BLaER1 treated with 17β-estradiol and CSF1 and Interleukin-3, amounts not matched to agents 10 nM and 100 nM (cell line): ENCODE measurements around the gene CIDEA.
A peak's percentile ranks its signal among the peaks of the same experiment; 100 is the strongest.

ENCODE experiments used
- H3K27ac ChIP-seq, 11 experiments: shearing (Covaris generic); formaldehyde crosslinking; 2 replicates each; pipeline ENCODE4 v1.8.1; 2022
- H3K27me3 ChIP-seq, 11 experiments: shearing (Covaris generic); formaldehyde crosslinking; 2 replicates each; pipeline ENCODE4 v1.8.1; 2022
- H3K36me3 ChIP-seq, 11 experiments: shearing (Covaris generic); formaldehyde crosslinking; 2 replicates each; pipeline ENCODE4 v1.8.1; 2022
- H3K4me1 ChIP-seq, 10 experiments: shearing (Covaris generic); formaldehyde crosslinking; 2 replicates each; pipeline ENCODE4 v1.8.1; 2022
- H3K4me2 ChIP-seq, 11 experiments: shearing (Covaris generic); formaldehyde crosslinking; 2 replicates each; pipeline ENCODE4 v1.8.1; 2022
- H3K4me3 ChIP-seq, 10 experiments: shearing (Covaris generic); formaldehyde crosslinking; 2 replicates each; pipeline ENCODE4 v1.8.1; 2022
- H3K9ac ChIP-seq, 11 experiments: shearing (Covaris generic); formaldehyde crosslinking; 2 replicates each; pipeline ENCODE4 v1.8.1; 2022
- H3K9me3 ChIP-seq, 11 experiments: shearing (Covaris generic); formaldehyde crosslinking; replicated peaks in 1 of 11; 2 replicates each; pipeline ENCODE4 v1.8.1; 2022
- H4K20me1 ChIP-seq, 11 experiments: shearing (Covaris generic); formaldehyde crosslinking; 2 replicates each; pipeline ENCODE4 v1.8.1; 2022
- Cebpa-rat ChIP-seq, 11 experiments: shearing (Covaris generic); IDR thresholded peaks; 2 replicates each; pipeline ENCODE4 v1.8.1; 2022

CIDEA gene

GRCh38 chr18:12312976-12313375, 58.8 kb downstream of the CIDEA start:
- Histone ChIP-seq H3K27me3 (no peaks in the 10 kb centered on the region), H3K27ac (peak overlapping the region in 3 of 11 experiments; percentile 33 to 84 (median 56); a peak in 5 of 22 replicates), H3K36me3 (peaks cover 59 to 82% (median 79%) of the 10 kb centered on the region in 11 experiments), H3K4me1 (peaks cover 65 to 87% (median 71%) of the 10 kb centered on the region in 10 experiments), H4K20me1 (peaks cover 42 to 92% (median 64%) of the 10 kb centered on the region in 11 experiments; a peak in 21 of 22 replicates), H3K9me3 (peaks cover 8 to 28% (median 24%) of the 10 kb centered on the region in 11 experiments), H3K4me2 (peak overlapping the region; percentile 68 to 97 (median 82); a peak in 19 of 22 replicates), H3K9ac (peak overlapping the region in 3 of 11 experiments; percentile 26 to 69 (median 61); a peak in 3 of 22 replicates), H3K4me3 (no peak overlapping the region)
- no peak for TF ChIP-seq Cebpa-rat (IDR thresholded peaks at IDR 0.05)

GRCh38 chr18:12313530-12314245, 59.5 kb downstream of the CIDEA start:
- Histone ChIP-seq H3K27me3 (no peaks in the 10 kb centered on the region), H3K36me3 (peaks cover 59 to 89% (median 82%) of the 10 kb centered on the region in 11 experiments), H4K20me1 (peaks cover 49 to 95% (median 70%) of the 10 kb centered on the region in 11 experiments), H3K4me3 (peak overlapping the region in 2 of 10 experiments; percentile 11 to 41; a peak in 3 of 20 replicates), H3K27ac (peak overlapping the region in 8 of 11 experiments; percentile 0 to 84 (median 33); a peak in 10 of 22 replicates), H3K9me3 (peaks cover 8 to 28% (median 24%) of the 10 kb centered on the region in 11 experiments), H3K9ac (peak overlapping the region in 10 of 11 experiments; percentile 14 to 69 (median 48); a peak in 15 of 22 replicates), H3K4me2 (peak overlapping the region; percentile 68 to 97 (median 82)), H3K4me1 (peaks cover 72 to 94% (median 78%) of the 10 kb centered on the region in 10 experiments)
- no peak for TF ChIP-seq Cebpa-rat (IDR thresholded peaks at IDR 0.05)

- Histone ChIP-seq H4K20me1 (peaks cover 51 to 95% (median 71%) of the 10 kb centered on the region in 11 experiments), H3K36me3 (peaks cover 62 to 95% (median 82%) of the 10 kb centered on the region in 11 experiments), H3K27ac (peak overlapping the region in 9 of 11 experiments; percentile 12 to 90 (median 43); a peak in 12 of 22 replicates), H3K9ac (peak overlapping the region in 10 of 11 experiments; percentile 24 to 69 (median 52); a peak in 19 of 22 replicates), H3K4me2 (peak overlapping the region; percentile 68 to 97 (median 83)), H3K27me3 (no peaks in the 10 kb centered on the region), H3K4me1 (peaks cover 77 to 98% (median 83%) of the 10 kb centered on the region in 10 experiments), H3K4me3 (peak overlapping the region in 7 of 10 experiments; percentile 7 to 41 (median 18); a peak in 9 of 20 replicates), H3K9me3 (peaks cover 8 to 28% (median 24%) of the 10 kb centered on the region in 11 experiments)
- TF ChIP-seq Cebpa-rat (IDR thresholded peaks at IDR 0.05), result no peak
These were observed 60.6 kb downstream of the CIDEA start for GRCh38 chr18:12314591-12315305.

- Histone ChIP-seq H3K27ac (peak overlapping the region in 9 of 11 experiments; percentile 33 to 90 (median 41); a peak in 14 of 22 replicates), H3K4me2 (peak overlapping the region; percentile 68 to 97 (median 83)), H3K4me1 (peaks cover 78 to 97% (median 83%) of the 10 kb centered on the region in 10 experiments), H3K4me3 (peak overlapping the region in 8 of 10 experiments; percentile 0 to 35 (median 18); a peak in 8 of 20 replicates), H3K27me3 (no peaks in the 10 kb centered on the region), H3K36me3 (peaks cover 63 to 95% (median 82%) of the 10 kb centered on the region in 11 experiments), H4K20me1 (peaks cover 55 to 95% (median 77%) of the 10 kb centered on the region in 11 experiments), H3K9ac (peak overlapping the region; percentile 2 to 67 (median 39); a peak in 14 of 22 replicates), H3K9me3 (peaks cover 8 to 23% (median 22%) of the 10 kb centered on the region in 11 experiments)
- TF ChIP-seq Cebpa-rat (IDR thresholded peaks at IDR 0.05), result no peak
These were observed 61.3 kb downstream of the CIDEA start for GRCh38 chr18:12315490-12315889.

- H4K20me1 ChIP-seq, result peaks cover 59 to 95% (median 81%) of the 10 kb centered on the region in 11 experiments
- peak overlapping the region; percentile 68 to 97 (median 83) for H3K4me2 ChIP-seq
These were observed 61.8 kb downstream of the CIDEA start for GRCh38 chr18:12315911-12316310.

GRCh38 chr18:12317664-12318333, 63.6 kb downstream of the CIDEA start:
- Histone ChIP-seq H3K9me3 (peaks cover 0 to under 1% (median 0%) of the 10 kb centered on the region in 11 experiments; a peak in 1 of 22 replicates), H3K9ac (peak overlapping the region; percentile 34 to 75 (median 52)), H3K4me2 (peak overlapping the region; percentile 68 to 97 (median 85)), H3K36me3 (peaks cover 55 to 95% (median 78%) of the 10 kb centered on the region in 11 experiments; a peak in 21 of 22 replicates), H3K4me1 (peaks cover 73 to 92% (median 88%) of the 10 kb centered on the region in 10 experiments), H4K20me1 (peaks cover 71 to 100% (median 99%) of the 10 kb centered on the region in 11 experiments), H3K27me3 (no peaks in the 10 kb centered on the region), H3K27ac (peak overlapping the region; percentile 43 to 90 (median 65); a peak in 21 of 22 replicates), H3K4me3 (peak overlapping the region in 4 of 10 experiments; percentile 17 to 34 (median 28); a peak in 5 of 20 replicates)
- TF ChIP-seq Cebpa-rat (IDR thresholded peaks at IDR 0.05), result no peak

More at GRCh38 chr18:12315911-12316310, 61.8 kb downstream of the CIDEA start:
- Histone ChIP-seq H3K9me3 (peaks cover 8 to 19% (median 18%) of the 10 kb centered on the region in 11 experiments), H3K9ac (peak overlapping the region in 10 of 11 experiments; percentile 2 to 67 (median 37); a peak in 10 of 22 replicates), H3K27me3 (no peaks in the 10 kb centered on the region), H3K4me1 (peaks cover 80 to 98% (median 85%) of the 10 kb centered on the region in 10 experiments), H3K4me3 (peak overlapping the region in 5 of 10 experiments; percentile 0 to 34 (median 18); a peak in 7 of 20 replicates), H3K36me3 (peaks cover 63 to 95% (median 82%) of the 10 kb centered on the region in 11 experiments), H3K27ac (peak overlapping the region in 10 of 11 experiments; percentile 33 to 90 (median 42); a peak in 16 of 22 replicates)
- no peak for TF ChIP-seq Cebpa-rat (IDR thresholded peaks at IDR 0.05)

GRCh38 chr18:12318334-12318697, 64.2 kb downstream of the CIDEA start:
- H3K9me3 ChIP-seq, result no peaks in the 10 kb centered on the region
- peaks cover 68 to 87% (median 83%) of the 10 kb centered on the region in 10 experiments for H3K4me1 ChIP-seq
- no peaks in the 10 kb centered on the region for H3K27me3 ChIP-seq
- peak overlapping the region; percentile 68 to 97 (median 85) for H3K4me2 ChIP-seq
- H3K27ac ChIP-seq, result peak overlapping the region; percentile 43 to 90 (median 65); a peak in 21 of 22 replicates
- TF ChIP-seq Cebpa-rat (IDR thresholded peaks at IDR 0.05), result no peak
- peaks cover 55 to 95% (median 78%) of the 10 kb centered on the region in 11 experiments for H3K36me3 ChIP-seq
- H4K20me1 ChIP-seq, result peaks cover 69 to 100% (median 99%) of the 10 kb centered on the region in 11 experiments
- peak overlapping the region; percentile 34 to 75 (median 52); a peak in 21 of 22 replicates for H3K9ac ChIP-seq
- H3K4me3 ChIP-seq, result peak overlapping the region in 5 of 10 experiments; percentile 4 to 34 (median 23); a peak in 7 of 20 replicates
